HepG2 (cell line): ENCODE results near the gene MIDN. TPM values are rescaled to one million over a fixed set of nuclear protein-coding genes. Genes with fewer than 3 reads are reported as not detected.

Experiments
- AHDC1 ChIP-seq: sonication (generic); formaldehyde crosslinking; IDR thresholded peaks from 2 replicates; pipeline ENCODE4 v1.5.1; 2020; ENCODE audit warnings: mild to moderate bottlenecking, missing genetic modification reagents, borderline replicate concordance
- HNRNPK ChIP-seq: fragments of 200-400 bp; formaldehyde crosslinking; IDR thresholded peaks from 2 replicates; pipeline ENCODE4 v1.6.1; 2018; ENCODE audit warnings: low read length, low read depth, moderate library complexity, mild to moderate bottlenecking; ENCODE audit not compliant: poor library complexity, severe bottlenecking
- KLF6 ChIP-seq: IDR thresholded peaks from 2 replicates; pipeline ENCODE4 v1.8.0; 2016; ENCODE audit warnings: missing biosample characterization, missing genetic modification reagents
- PLSCR1 ChIP-seq: sonication (generic); formaldehyde crosslinking; IDR thresholded peaks from 2 replicates; pipeline ENCODE4 v1.5.0; 2020; ENCODE audit warnings: missing genetic modification reagents, mild to moderate bottlenecking, borderline replicate concordance
- RERE ChIP-seq: IDR thresholded peaks from 2 replicates; pipeline ENCODE4 v1.6.1; 2016; ENCODE audit warnings: low read depth, missing genetic modification reagents, missing compliant biosample characterization
- RXRA ChIP-seq: sonication (generic); formaldehyde crosslinking; IDR thresholded peaks from 2 replicates; pipeline ENCODE4 v1.5.1; 2020; ENCODE audit warnings: missing genetic modification reagents
- SAP130 ChIP-seq: IDR thresholded peaks from 2 replicates; pipeline ENCODE4 v1.6.1; 2016; ENCODE audit warnings: low read depth
- STAG1 ChIP-seq: sonication (generic); formaldehyde crosslinking; IDR thresholded peaks from 2 replicates; pipeline ENCODE4 v1.4.0; 2020; ENCODE audit warnings: missing genetic modification reagents
- SYNCRIP ChIP-seq: fragments of 200-400 bp; formaldehyde crosslinking; IDR thresholded peaks from 2 replicates; pipeline ENCODE4 v1.6.1; 2018; ENCODE audit warnings: mild to moderate bottlenecking, low read depth, low read length; ENCODE audit not compliant: insufficient read depth
- THAP9 ChIP-seq: sonication (generic); formaldehyde crosslinking; IDR thresholded peaks from 2 replicates; pipeline ENCODE4; 2020; ENCODE audit warnings: missing genetic modification reagents, mild to moderate bottlenecking, borderline replicate concordance
- YY1 ChIP-seq: IDR thresholded peaks from 2 replicates; pipeline ENCODE4 v1.6.1; 2011; ENCODE audit warnings: low read length, low read depth, moderate library complexity, mild to moderate bottlenecking; ENCODE audit not compliant: insufficient read depth, insufficient replicate concordance
- ZNF354B ChIP-seq: sonication (generic); formaldehyde crosslinking; IDR thresholded peaks from 2 replicates; pipeline ENCODE4 v1.8.0; 2022; ENCODE audit warnings: mild to moderate bottlenecking, missing genetic modification reagents
- ZNF672 ChIP-seq: sonication (generic); formaldehyde crosslinking; IDR thresholded peaks from 2 replicates; pipeline ENCODE4 v1.8.1; 2022; ENCODE audit warnings: missing genetic modification reagents
- polyA plus RNA-seq, 8 experiments: library from polyadenylated mRNA; depleted of rRNA in 3 of 8; stranded (reverse) in 7 of 8; unstranded in 1 of 8; fragments of >200 nt; fragmentation: Illumina TruSeq in 4 of 8; extraction: Trizol in 4 of 8; gene quantifications; 2 replicates each; pipeline versions ENCODE4 v1.2.1 to v1.2.3, GENCODE V29; 2011 to 2016; ENCODE audit warnings: low read depth in 4 of 8, missing spikeins in 1 of 8, mixed read lengths in 1 of 8; ENCODE audit not compliant: insufficient read depth in 1 of 8
- total RNA-seq, 5 experiments: library from RNA; depleted of rRNA; stranded (reverse); fragments of >200 nt; fragmentation: Illumina TruSeq; extraction: Trizol; gene quantifications; 2 replicates each; pipeline ENCODE4 v1.2.3, GENCODE V29; 2016; ENCODE audit warnings: low read depth in 1 of 5

Gene MIDN
- total and polyA plus RNA-seq, 2 of the 13 experiments (the other 11 are each of a cell fraction or from before 2014, with no cell fraction given): 8.4 to 18.0 TPM

- TF ChIP-seq THAP9 (CRISPR knock-in tag): no peak
- TF ChIP-seq RXRA (CRISPR knock-in tag): peak; percentile 89
- no peak for TF ChIP-seq YY1
- no peak for TF ChIP-seq STAG1 (CRISPR knock-in tag)
- TF ChIP-seq SYNCRIP: no peak
- TF ChIP-seq KLF6: 0 out of 2 replicates have a peak, but pooled peaks have one; percentile 26
- TF ChIP-seq ZNF672: no peak
- no peak for TF ChIP-seq ZNF354B (CRISPR knock-in tag)
- peak; percentile 21 for TF ChIP-seq HNRNPK
- TF ChIP-seq SAP130: peak; percentile 72
- TF ChIP-seq RERE: no peak
- no peak for TF ChIP-seq AHDC1 (CRISPR knock-in tag)
- TF ChIP-seq PLSCR1 (CRISPR knock-in tag): 0 out of 2 replicates have a peak, but pooled peaks have one; percentile 34
Measured at GRCh38 chr19:1261798-1262622, 13.6 kb downstream of the MIDN start (continued).
